ENCODE results near the gene TSPAN12. TPM values are rescaled to one million over a fixed set of nuclear protein-coding genes. Genes with fewer than 3 reads are reported as not detected.
"Not testable (repeated sequence)": the region's sequence is repeated elsewhere in the genome, so short reads cannot be mapped to it uniquely, and the experiment has no call there.

The TSPAN12 gene
- 0.05 TPM in 1 of 2 replicates, not detected in the other for total RNA-seq (2014; rRNA removed; shearing (Covaris generic))

- peak; percentile 70 for DNase-seq (ENCODE audit: low read depth)
Measured at GRCh38 chr7:120857588-120858573, at the start of gene TSPAN12. Gene TSPAN12, minus strand, starts transcription at chr7:120858144. Its CDS starts 1,381 bp downstream, at chr7:120856763.

GRCh38 chr7:120898715-120899499 lies 41.0 kb upstream of the TSPAN12 start:
- DNase-seq (ENCODE audit: low read depth), result no peak

- DNase-seq (ENCODE audit: low read depth), result not testable (repeated sequence)
Measured at GRCh38 chr7:120895253-120895652, 37.3 kb upstream of the TSPAN12 start.

GRCh38 chr7:120885602-120886001 lies 27.7 kb upstream of the TSPAN12 start:
- not testable (repeated sequence) for DNase-seq (ENCODE audit: low read depth)

GRCh38 chr7:120877701-120878100 lies 19.8 kb upstream of the TSPAN12 start:
- no peak for DNase-seq (ENCODE audit: low read depth)

GRCh38 chr7:120876922-120877321 lies 19.0 kb upstream of the TSPAN12 start:
- DNase-seq (ENCODE audit: low read depth), result no peak

GRCh38 chr7:120874722-120875121 lies 16.8 kb upstream of the TSPAN12 start:
- no peak for DNase-seq (ENCODE audit: low read depth)

- DNase-seq (ENCODE audit: low read depth), result no peak
Measured at GRCh38 chr7:120874016-120874415, 16.1 kb upstream of the TSPAN12 start.

GRCh38 chr7:120873401-120873800 lies 15.5 kb upstream of the TSPAN12 start:
- DNase-seq (ENCODE audit: low read depth), result no peak

- DNase-seq (ENCODE audit: low read depth), result no peak
Measured at GRCh38 chr7:120869700-120870099, 11.8 kb upstream of the TSPAN12 start.

- DNase-seq (ENCODE audit: low read depth), result peak; percentile 74
Measured at GRCh38 chr7:120867932-120868331, 10.0 kb upstream of the TSPAN12 start.

- DNase-seq (ENCODE audit: low read depth), result no peak
Measured at GRCh38 chr7:120865191-120865981, 7.4 kb upstream of the TSPAN12 start.

- no peak for DNase-seq (ENCODE audit: low read depth)
Measured at GRCh38 chr7:120864141-120864900, 6.4 kb upstream of the TSPAN12 start.

- DNase-seq (ENCODE audit: low read depth), result no peak
Measured at GRCh38 chr7:120862987-120863590, 5.1 kb upstream of the TSPAN12 start.

GRCh38 chr7:120860156-120860555 lies 2.2 kb upstream of the TSPAN12 start:
- DNase-seq (ENCODE audit: low read depth), result no peak

GRCh38 chr7:120859459-120859858 lies 1.5 kb upstream of the TSPAN12 start:
- no peak for DNase-seq (ENCODE audit: low read depth)

GRCh38 chr7:120856621-120857352 lies 1.2 kb downstream of the TSPAN12 start:
- DNase-seq (ENCODE audit: low read depth), result peak; percentile 23

- DNase-seq (ENCODE audit: low read depth), result no peak
Measured at GRCh38 chr7:120856198-120856597, 1.7 kb downstream of the TSPAN12 start.

- DNase-seq (ENCODE audit: low read depth), result no peak
Measured at GRCh38 chr7:120852700-120853099, 5.2 kb downstream of the TSPAN12 start.

GRCh38 chr7:120843109-120843508 lies 14.8 kb downstream of the TSPAN12 start:
- no peak for DNase-seq (ENCODE audit: low read depth)

Data from M059J (cell line).